Measurements from ENCODE around the gene RMND5B.
A peak's percentile ranks its signal among the peaks of the same experiment; 100 is the strongest.
"Not testable (repeated sequence)": the region's sequence is repeated elsewhere in the genome, so short reads cannot be mapped to it uniquely, and the experiment has no call there.

Gene RMND5B, protein sequence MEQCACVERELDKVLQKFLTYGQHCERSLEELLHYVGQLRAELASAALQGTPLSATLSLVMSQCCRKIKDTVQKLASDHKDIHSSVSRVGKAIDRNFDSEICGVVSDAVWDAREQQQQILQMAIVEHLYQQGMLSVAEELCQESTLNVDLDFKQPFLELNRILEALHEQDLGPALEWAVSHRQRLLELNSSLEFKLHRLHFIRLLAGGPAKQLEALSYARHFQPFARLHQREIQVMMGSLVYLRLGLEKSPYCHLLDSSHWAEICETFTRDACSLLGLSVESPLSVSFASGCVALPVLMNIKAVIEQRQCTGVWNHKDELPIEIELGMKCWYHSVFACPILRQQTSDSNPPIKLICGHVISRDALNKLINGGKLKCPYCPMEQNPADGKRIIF

DNA sequence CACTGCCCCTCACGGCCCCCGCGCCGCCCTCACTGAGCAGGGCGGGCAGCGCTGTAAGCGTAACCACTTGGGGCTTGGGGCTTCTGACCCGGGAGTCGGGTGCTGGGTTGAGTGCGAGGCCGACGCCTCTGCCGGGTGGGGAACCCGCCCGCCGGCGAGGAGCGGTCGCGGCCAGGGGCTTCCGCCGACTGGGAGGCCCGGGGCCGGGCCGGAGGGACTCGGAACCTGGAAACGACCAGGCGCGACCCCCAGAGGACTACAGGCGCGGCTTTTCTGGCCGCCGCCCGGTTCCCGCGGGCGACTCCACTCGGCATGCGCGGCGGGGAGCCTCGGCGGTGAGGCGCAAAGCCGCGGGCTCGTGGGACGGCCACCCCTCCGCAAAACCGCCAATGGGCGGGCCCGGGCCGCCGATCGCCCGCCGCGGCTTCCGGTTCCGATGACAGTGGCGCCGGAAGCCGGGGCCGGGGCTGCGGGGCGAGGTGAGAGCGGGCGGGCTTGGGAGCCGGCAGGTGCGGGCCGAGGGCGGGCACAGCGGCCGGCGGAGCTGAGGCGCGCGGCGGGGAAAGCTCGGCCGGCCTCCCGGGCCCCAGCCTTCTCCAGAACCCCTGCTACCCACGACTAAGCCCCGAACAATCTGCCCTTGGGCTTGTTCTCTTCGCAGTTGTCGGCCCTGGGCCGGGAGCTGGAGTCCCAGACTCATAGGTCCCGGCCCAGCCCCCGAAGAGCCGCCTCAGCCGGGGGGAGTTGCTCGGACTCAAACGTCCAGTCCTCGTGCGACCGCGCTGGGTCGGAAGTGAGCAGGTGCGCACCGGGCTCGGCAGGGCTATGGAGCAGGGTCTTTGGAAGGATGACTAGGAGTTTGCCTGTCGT lies at the start of gene RMND5B:
Gene RMND5B (plus strand): TSS at position 439 of the 870 bp plus-strand sequence. CDS start 7,106 bp downstream, outside the sequence.
- DNase-seq, result peak; percentile 59

DNA sequence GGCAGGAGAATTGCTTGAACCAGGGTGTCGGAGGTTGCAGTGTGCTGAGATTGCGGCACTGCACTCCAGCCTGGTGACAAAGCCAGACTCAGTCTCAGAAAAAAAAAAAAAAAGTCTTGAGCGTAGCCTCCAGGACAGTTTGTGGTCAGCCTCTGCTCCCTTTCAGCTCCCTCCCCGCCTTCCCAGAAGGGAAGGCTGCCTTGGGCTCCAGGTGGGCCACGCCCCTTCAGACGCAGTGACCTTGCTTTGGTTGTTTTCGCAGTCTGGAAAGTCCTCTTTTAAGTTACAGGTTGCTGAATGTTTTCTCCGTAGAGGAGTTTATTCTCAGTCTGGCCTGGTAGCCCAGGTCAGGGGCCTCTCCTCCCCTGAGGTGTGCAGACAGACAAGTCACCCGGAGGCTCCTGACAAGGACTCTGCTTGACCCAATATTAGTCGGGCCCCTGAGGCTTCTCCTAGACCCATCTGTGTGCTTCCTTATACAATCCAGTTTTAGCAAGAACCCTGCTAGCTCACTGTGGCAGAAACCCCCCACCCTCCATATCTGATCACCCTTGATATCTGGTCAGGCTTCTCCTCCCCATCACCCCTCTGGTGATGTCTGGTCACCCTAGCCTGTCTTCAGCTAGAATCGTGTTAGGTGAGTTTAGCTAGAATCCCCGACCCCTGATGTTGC lies 49.1 kb upstream of the RMND5B start:
- DNase-seq, result no peak

GRCh38 chr5:178083922-178084321 lies 46.9 kb upstream of the RMND5B start:
- no peak for DNase-seq

- no peak for DNase-seq
Observed at GRCh38 chr5:178085316-178085715, 45.5 kb upstream of the RMND5B start.

- DNase-seq, result no peak
Observed at GRCh38 chr5:178086266-178086665, 44.5 kb upstream of the RMND5B start.

DNA sequence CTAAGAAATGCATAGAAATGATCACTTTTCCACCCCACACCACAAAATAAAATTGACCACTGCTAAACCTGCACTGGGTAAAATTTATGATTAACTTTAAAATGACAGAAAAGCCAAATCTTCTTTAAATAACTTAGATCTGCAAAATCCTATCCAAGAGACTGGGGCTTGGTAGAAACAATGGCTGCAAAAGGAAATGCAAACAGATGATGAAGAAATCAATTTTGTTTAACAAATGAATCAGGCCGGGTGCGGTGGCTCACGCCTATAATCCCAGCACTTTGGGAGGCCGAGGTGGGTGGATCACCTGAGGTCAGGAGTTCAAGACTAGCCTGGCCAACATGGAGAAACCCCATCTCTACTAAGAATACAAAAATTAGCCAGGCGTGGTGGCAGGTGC lies 43.6 kb upstream of the RMND5B start:
- not testable (repeated sequence) for DNase-seq

- DNase-seq, result no peak
Observed at GRCh38 chr5:178090856-178091255, 40.0 kb upstream of the RMND5B start.

DNA sequence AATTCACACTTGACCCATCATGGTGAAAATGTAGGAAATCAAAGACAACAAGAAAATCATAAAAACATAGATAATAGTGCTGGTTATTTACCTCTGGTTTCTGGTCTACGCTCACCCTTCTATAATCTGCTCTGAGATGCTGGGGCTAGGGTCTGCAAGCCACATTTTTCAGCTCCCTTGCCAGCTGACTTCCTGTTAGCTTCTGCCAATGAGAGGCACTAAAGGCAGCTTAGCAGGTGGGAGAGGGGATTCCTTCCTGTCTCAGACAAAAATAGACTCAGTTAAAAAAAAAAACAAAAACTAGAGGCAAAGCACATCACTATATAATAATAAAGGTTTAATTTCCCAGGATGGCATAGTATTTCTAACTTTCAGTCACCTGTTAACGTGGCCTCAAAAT lies 37.7 kb upstream of the RMND5B start:
- no peak for DNase-seq

GRCh38 chr5:178094345-178094744 lies 36.5 kb upstream of the RMND5B start:
- no peak for DNase-seq

DNA sequence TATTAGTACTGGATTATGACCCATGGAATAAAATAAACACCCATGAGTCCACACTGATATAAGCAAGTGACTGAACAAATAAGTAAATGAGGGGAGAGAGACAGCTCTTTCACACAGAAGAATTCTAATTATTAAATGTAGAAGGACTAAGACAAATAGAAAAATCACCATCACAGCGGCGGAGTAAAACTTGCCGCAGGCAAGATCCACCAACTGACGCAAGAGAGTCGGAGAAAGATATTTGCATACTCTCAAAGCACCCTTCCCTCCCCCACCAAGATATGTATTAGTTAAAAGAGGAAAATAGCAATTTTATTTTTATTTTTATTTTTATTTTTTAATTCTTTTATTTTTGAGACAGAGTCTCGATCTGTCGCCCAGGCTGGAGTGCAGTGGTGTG lies 32.1 kb upstream of the RMND5B start:
- DNase-seq, result no peak

DNA sequence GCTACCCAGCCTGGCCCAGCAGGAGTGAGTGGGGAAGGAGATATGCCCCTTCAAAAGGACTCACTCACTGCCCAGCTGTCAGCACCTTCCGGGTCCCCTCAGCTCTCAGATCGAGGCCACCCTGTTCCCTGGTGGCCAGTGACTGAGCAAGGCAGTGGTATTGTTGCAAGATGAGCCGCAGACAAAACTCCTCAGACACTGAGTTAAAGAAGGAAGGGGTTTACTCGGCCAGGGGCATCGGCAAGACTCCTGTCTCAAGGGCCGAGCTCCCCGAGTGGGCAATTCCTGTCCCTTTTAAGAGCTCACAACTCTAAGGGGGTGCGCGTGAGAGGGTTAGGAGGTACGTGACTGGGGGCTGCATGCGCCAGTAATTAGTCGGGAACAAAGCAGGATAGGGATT lies 27.2 kb upstream of the RMND5B start:
- no peak for DNase-seq

- no peak for DNase-seq
Observed at GRCh38 chr5:178104492-178104891, 26.3 kb upstream of the RMND5B start.

- DNase-seq, result no peak
Observed at GRCh38 chr5:178106086-178106485, 24.7 kb upstream of the RMND5B start.

- DNase-seq, result no peak
Observed at GRCh38 chr5:178106556-178107239, 24.1 kb upstream of the RMND5B start.

- DNase-seq, result no peak
Observed at GRCh38 chr5:178107756-178108310, 23.0 kb upstream of the RMND5B start.

- no peak for DNase-seq
Observed at GRCh38 chr5:178108446-178108845, 22.4 kb upstream of the RMND5B start.

DNA sequence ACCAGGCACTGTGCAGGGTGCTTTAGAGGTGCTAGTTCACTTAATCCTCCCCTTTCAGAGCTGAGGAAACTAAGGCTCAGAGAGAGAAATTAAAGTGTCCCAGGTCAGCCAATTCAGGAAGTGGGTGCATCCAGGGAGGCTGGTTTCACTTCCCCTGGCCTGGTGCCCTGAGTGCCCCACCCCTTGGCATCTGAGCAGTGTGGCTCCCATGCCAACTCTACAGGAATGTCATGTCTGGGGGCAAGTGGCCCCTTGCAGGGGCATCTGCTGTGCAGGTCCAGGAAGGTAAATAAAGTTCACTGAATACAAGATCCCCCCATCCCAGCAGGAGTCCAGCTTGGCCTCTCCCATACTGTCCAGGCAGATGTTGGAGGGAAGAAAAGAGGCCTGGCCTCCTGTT lies 21.8 kb upstream of the RMND5B start:
- DNase-seq, result no peak

DNA sequence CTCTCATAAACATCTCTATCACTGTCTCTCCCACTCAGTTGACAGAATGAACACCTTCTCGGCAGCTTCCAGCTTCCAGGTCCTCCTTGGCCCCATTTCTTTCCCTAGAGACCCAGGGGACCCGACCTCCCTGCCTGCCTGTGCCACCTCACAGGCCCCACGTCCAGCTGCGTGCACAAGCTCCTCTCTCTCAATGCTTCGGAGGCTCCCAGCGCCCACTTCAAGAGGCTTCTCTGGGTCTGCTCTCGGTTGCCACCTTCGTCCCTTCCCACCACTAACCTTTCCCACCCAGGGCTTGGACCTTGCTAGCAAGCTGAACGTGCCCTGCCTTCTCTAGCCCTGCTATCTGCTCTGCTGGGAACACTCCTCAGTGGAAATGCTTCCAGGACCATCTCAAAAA lies 20.3 kb upstream of the RMND5B start:
- DNase-seq, result no peak

DNA sequence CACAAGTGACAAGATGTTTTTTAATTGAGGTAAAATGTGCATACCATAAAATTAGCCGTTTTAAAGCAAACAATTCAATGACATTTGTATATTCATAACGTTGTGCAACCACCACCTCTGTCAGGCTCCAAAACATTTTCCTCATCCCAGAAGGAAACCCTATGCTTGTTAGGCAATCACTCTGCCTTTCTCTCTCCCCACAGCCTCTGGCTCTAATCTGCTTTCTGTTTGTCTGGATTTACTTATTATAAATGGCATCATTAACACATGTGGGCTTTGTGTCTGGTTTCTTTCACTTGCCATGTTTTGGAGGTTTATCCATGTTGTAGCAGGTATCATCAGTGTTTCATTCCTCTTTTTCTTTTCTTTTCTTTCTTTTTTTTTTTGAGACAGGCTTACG lies 18.9 kb upstream of the RMND5B start:
- no peak for DNase-seq

GRCh38 chr5:178112545-178112944 lies 18.3 kb upstream of the RMND5B start:
- DNase-seq, result no peak

- DNase-seq, result peak; percentile 56
Observed at GRCh38 chr5:178113141-178113787, 17.6 kb upstream of the RMND5B start, which contains the start of gene N4BP3. TSS of gene N4BP3 (plus strand) at chr5:178113532. CDS start at chr5:178119584, 6,052 bp downstream.

GRCh38 chr5:178113841-178114324 lies 16.9 kb upstream of the RMND5B start:
- DNase-seq, result no peak

Measured in NCI-H2107 (cell line).